WERI-Rb-1 (cell line): ENCODE data around the gene NPB.

Source experiments
- DNase-seq: peaks from one replicate; pipeline ENCODE4 v3.0.0-alpha.2; 2020
- H3K27ac ChIP-seq: fragments of 250-450 bp; sonication (Bioruptor Pico); 2 replicates; pipeline ENCODE4 v1.5.1; 2020; ENCODE audit warnings: mild to moderate bottlenecking, moderate library complexity
- H3K27me3 ChIP-seq: fragments of 250-450 bp; sonication (Bioruptor Pico); 2 replicates; pipeline ENCODE4 v1.5.1; 2021; ENCODE audit warnings: mild to moderate bottlenecking, low read depth, moderate library complexity; ENCODE audit not compliant: insufficient read depth, severe bottlenecking
- H3K36me3 ChIP-seq: fragments of 250-450 bp; sonication (Bioruptor Pico); 2 replicates; pipeline ENCODE4 v1.5.1; 2020; ENCODE audit warnings: mild to moderate bottlenecking, moderate library complexity
- H3K4me3 ChIP-seq: 2 replicates; pipeline ENCODE4 v1.5.1; 2011; ENCODE audit warnings: low read depth, mild to moderate bottlenecking, control low read depth, low read length
- H3K9me3 ChIP-seq: fragments of 250-450 bp; sonication (Bioruptor Pico); 2 replicates; pipeline ENCODE4 v1.5.1; 2021; ENCODE audit warnings: mild to moderate bottlenecking, moderate library complexity; ENCODE audit not compliant: severe bottlenecking
- TF ChIP-seq, protein P1 (sequence below): IDR thresholded peaks from 2 replicates; pipeline ENCODE4 v1.5.1; 2011; ENCODE audit warnings: low read depth, mild to moderate bottlenecking, control low read depth, inconsistent platforms, low read length

NPB gene

DNA sequence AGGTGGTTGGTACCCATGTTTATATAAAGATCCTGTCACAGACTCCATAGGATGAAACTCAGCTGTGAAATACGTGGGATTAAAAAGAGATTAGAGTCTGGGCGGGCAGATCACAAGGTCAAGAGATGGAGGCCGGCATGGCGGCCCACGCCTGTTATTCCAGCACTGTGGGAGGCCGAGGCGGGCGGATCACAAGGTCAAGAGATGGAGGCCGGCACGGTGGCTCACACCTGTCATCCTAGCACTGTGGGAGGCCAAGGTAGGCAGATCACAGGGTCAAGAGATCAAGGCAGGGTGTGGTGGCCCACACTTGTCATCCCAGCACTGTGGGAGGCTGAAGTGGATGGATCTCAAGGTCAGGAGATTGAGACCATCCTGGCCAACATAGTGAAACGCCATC is 6.6 kb upstream of the NPB start:
- TF ChIP-seq, protein P1, sequence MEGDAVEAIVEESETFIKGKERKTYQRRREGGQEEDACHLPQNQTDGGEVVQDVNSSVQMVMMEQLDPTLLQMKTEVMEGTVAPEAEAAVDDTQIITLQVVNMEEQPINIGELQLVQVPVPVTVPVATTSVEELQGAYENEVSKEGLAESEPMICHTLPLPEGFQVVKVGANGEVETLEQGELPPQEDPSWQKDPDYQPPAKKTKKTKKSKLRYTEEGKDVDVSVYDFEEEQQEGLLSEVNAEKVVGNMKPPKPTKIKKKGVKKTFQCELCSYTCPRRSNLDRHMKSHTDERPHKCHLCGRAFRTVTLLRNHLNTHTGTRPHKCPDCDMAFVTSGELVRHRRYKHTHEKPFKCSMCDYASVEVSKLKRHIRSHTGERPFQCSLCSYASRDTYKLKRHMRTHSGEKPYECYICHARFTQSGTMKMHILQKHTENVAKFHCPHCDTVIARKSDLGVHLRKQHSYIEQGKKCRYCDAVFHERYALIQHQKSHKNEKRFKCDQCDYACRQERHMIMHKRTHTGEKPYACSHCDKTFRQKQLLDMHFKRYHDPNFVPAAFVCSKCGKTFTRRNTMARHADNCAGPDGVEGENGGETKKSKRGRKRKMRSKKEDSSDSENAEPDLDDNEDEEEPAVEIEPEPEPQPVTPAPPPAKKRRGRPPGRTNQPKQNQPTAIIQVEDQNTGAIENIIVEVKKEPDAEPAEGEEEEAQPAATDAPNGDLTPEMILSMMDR: no peak
- no peak for DNase-seq
- Histone ChIP-seq H3K27ac (no peak overlapping the region), H3K9me3 (no peaks in the 10 kb centered on the region), H3K4me3 (no peak overlapping the region), H3K36me3 (peaks cover 73% of the 10 kb centered on the region), H3K27me3 (no peaks in the 10 kb centered on the region)

- H3K9me3 ChIP-seq: no peaks in the 10 kb centered on the region
- no peak for DNase-seq
- H3K27me3 ChIP-seq: no peaks in the 10 kb centered on the region
- TF ChIP-seq, protein P1: no peak
- H3K4me3 ChIP-seq: no peak overlapping the region
- peaks cover 69% of the 10 kb centered on the region for H3K36me3 ChIP-seq
- no peak overlapping the region for H3K27ac ChIP-seq
These were observed 3.8 kb upstream of the NPB start for GRCh38 chr17:81898029-81898866.

GRCh38 chr17:81898885-81899284 is 3.2 kb upstream of the NPB start:
- DNase-seq: no peak
- TF ChIP-seq, protein P1: no peak
- no peak overlapping the region for H3K27ac ChIP-seq
- H3K4me3 ChIP-seq: no peak overlapping the region
- H3K36me3 ChIP-seq: peaks cover 70% of the 10 kb centered on the region
- no peaks in the 10 kb centered on the region for H3K9me3 ChIP-seq
- no peaks in the 10 kb centered on the region for H3K27me3 ChIP-seq

- TF ChIP-seq, protein P1: no peak
- Histone ChIP-seq H3K27ac (no peak overlapping the region), H3K9me3 (no peaks in the 10 kb centered on the region), H3K27me3 (no peaks in the 10 kb centered on the region), H3K4me3 (no peak overlapping the region), H3K36me3 (peaks cover 72% of the 10 kb centered on the region)
- no peak for DNase-seq
These were observed 2.4 kb upstream of the NPB start for GRCh38 chr17:81899514-81900166.

GRCh38 chr17:81900181-81900820 is 1.7 kb upstream of the NPB start:
- TF ChIP-seq, protein P1: no peak
- no peaks in the 10 kb centered on the region for H3K27me3 ChIP-seq
- H3K9me3 ChIP-seq: no peaks in the 10 kb centered on the region
- peaks cover 73% of the 10 kb centered on the region for H3K36me3 ChIP-seq
- H3K4me3 ChIP-seq: no peak overlapping the region
- DNase-seq: no peak
- H3K27ac ChIP-seq: no peak overlapping the region
